HG02571 (cell line): ENCODE results near the gene IFT81.
"Not testable (repeated sequence)": the region's sequence is repeated elsewhere in the genome, so short reads cannot be mapped to it uniquely, and the experiment has no call there.

Source experiments
- ATAC-seq: cut with Tn5 transposase; IDR thresholded peaks from one replicate; pipeline ENCODE4 v1.9.1; 2021; ENCODE audit warnings: mild to moderate bottlenecking, moderate library complexity; ENCODE audit not compliant: unreplicated experiment

The IFT81 gene

DNA sequence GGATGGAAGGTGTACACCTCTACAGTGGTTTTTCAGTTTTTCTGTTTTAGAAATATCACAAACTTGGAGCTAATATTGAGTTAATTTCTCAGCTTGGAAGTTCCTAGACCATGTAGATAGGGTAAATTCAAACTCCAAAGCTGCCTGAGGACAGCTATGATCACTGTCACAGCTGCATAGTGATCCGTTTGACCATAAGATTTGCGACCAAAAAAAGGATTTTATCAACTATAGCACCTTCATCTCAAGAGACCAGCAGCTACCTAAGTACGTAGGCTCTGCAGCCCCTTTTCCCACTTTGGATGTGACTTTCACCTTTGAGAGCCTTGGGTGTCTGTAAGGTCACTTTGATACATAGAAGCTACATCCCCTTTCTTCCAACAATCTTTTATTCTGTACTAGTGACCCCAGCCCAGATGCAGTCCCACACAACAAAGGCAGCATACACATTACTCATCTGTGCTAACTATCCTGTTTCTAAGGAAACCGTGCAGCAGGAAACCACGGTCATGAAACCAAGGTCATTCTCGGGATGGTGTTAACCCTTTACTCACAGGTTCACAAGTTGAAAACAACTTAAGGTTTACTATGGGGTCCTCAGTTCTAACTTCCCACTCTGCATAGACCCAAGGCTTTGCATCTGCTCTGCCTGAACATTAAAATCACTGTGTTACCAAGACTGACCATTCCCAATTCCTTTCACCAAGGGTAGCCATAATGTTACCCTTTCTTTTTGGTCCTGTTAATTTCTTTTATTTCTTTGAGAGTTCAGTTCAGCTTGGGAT is 75.4 kb downstream of the IFT81 start:
- ATAC-seq, result no peak

DNA sequence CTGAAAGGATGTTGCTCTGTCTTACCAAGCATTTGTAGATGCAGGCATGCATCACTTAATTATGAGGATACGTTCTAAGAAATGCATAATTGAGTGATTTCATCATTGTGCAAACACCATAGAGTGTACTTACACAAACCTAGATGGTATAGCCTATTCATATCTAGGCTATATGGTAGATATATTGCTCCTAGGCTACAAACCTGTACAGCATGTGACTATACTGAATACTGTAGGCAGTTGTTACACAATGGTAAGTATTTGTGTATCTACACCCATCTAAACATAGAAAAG is 75.9 kb downstream of the IFT81 start:
- ATAC-seq, result no peak

DNA sequence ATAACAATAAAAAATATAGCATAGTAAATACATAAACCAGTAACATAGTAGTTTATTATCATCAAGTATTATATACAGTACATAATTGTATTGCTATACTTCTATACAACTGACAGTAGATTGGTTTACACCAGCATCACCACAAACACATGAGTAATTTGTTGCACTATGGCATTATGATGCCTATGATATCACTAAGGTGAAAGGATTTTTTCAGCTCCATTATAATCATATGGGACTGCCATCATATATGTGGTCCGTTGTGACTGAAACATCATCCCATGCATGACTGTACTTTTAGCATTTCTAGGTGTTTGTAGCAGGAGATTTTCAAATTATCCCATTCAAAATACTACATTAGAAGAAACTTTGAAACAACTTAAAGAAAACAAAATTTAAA is 77.8 kb downstream of the IFT81 start:
- ATAC-seq, result no peak

DNA sequence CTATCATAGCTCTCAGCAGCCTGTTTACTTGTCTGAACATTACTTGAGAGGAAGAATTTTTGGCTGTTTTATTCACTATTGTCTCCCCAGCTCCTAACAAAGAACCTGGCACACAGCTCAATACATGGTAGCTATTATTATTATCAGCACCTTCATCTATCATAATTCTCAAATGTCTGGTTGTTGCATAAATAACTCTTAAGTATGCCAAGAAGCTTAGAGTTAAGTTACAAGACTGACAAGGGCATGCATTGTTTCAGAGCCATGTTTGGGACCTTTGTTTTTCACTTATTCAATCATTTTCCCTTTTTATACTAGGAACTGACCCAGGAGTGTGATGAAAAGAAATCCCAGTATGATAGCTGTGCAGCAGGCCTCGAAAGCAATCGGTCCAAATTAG is 79.4 kb downstream of the IFT81 start:
- no peak for ATAC-seq

DNA sequence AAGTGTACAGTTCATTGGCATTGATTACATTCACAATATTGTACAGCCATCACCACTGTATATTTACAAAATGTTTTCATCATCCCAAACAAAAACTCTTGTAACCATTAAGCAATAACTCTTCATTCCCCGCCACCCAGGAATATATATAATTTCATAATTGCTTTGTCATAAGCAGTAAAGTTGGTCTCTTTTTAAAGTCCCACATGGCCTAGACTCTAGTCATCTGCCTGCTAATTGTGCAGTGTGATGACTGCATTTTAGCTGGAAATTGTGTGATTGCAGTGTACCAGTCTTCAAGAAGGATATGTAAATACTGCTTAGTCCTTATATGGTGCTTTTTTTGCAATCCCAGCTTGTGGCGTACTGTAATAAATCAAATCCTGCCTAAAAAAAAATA is 81.8 kb downstream of the IFT81 start:
- ATAC-seq, result no peak

DNA sequence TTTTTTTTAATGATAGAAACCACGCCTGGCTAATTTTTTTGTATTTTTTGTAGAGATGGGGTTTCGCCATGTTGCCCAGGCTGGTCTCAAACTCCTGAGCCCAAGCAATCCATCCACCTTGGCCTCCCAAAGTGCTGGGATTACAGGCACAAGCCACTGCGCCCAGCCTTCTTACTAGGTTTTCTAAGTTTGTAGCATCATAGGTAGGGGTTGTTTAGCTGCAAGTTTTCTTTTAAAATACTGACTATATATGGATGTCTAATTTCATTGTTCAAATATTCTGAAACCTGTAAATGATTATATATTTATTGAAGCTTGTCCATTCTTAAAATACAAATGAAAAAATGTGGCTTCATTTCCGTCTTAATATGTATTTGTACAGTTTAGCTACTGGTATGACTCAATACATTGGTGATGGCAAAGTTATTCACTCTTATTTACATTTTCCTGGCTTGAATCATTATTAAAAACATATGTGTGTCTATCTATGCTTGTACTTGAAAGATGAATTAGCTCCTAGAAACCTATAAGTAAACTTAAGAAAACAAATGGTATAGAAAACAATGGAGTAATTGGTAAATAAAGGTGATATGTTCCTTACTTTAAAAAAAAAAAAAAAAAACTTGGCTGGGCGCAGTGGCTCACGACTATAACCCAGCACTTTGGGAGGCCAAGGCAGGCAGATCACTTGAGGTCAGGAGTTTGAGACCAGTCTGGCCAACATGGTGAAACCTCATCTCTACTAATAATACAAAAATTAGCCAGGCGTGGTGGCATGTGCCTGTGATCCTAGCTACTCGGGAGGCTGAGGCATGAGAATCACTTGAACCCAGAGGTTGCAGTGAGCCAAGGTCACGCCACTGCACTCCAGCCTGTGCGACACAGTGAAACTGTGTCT is 87.7 kb downstream of the IFT81 start:
- not testable (repeated sequence) for ATAC-seq

DNA sequence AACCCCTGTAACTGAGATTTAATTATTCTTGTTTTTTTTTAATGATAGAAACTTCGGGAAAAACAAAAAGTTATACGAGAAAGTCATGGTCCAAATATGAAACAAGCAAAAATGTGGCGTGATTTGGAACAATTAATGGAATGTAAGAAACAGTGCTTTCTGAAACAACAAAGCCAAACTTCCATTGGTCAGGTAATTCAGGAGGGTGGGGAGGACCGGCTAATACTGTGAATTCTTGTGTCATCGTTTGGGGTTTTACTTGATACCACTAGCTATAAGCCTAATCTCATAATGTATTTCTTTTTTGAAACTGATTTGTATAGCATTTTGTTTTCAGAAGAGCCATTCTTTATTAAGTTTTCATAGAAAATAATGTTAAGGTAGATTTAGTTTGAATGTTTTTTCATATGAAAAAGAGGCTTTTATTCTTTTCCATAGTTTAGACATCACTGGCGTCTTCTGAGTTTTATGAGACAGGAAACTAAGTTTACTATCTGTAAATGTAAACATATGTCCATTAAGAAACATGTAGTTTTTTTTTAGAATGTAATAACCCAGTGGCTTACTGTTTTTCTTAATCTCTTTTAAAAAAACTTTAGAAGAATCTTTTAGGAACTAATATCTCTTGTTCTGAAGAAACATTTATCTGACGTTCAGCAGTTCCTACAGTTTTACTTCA is 94.0 kb downstream of the IFT81 start:
- ATAC-seq, result no peak

DNA sequence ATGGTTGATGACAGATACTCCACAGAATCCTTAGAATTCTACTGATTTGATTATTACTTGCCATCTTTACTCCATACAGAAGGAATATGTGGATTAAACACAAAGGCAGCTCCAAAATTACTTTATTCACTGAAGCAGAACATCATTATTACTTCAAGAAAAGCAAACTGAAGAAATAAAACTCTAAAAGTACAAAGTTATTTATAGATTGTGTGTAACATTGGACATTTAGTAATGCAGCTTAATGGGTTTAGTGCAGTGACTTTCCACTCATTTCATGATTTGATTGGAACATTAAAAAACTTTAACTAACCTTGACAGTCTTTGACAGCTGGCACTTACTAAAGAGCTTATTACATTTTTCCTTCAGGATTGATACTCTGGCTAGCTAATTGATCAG is 97.9 kb downstream of the IFT81 start:
- no peak for ATAC-seq

DNA sequence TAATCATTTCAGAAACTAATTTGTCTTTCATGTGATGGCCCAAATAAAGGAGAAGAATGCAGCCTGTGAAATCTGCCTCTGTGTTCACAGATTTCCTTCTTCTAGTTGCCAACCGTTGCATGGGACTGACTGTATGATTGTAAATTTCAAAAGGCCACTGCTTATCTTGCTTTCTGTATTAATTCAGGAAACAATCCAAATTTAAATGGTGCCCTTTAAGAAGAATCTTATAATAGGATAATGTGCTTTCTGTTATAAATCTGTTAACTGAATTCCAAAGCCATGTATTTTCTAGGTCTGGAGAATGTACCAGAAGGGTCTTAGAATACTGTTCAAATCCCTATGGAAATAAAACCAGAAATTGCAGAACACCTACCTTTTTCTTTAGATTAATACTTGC is 98.3 kb downstream of the IFT81 start:
- ATAC-seq, result no peak

DNA sequence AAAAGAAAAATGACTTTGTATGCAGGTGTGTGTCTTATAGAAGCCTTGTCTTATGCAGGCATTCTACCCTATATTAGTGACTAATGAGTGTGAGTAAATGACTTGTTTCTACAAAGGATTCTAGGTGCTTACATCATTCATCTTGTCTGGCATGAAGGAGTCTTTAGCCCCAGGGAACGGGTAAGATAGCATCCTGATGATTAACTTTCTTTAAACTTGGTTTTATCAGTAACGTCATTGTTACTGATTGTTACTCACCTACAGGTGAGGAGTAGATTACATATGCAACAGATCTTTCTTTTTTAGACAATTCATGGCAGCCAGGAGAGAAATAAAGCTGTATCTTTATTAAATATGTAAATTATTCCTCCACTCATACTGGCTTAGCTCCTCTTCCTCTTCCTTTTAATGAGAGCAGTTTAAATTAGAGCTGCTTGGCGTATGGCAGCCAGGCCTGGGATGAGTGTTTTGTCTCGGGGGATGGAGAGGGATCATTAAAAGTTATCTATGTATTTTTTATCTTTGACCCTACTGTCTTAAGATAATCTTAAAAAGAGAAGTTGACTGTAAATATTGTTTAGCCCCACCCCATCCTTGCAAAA is 99.7 kb downstream of the IFT81 start:
- no peak for ATAC-seq

DNA sequence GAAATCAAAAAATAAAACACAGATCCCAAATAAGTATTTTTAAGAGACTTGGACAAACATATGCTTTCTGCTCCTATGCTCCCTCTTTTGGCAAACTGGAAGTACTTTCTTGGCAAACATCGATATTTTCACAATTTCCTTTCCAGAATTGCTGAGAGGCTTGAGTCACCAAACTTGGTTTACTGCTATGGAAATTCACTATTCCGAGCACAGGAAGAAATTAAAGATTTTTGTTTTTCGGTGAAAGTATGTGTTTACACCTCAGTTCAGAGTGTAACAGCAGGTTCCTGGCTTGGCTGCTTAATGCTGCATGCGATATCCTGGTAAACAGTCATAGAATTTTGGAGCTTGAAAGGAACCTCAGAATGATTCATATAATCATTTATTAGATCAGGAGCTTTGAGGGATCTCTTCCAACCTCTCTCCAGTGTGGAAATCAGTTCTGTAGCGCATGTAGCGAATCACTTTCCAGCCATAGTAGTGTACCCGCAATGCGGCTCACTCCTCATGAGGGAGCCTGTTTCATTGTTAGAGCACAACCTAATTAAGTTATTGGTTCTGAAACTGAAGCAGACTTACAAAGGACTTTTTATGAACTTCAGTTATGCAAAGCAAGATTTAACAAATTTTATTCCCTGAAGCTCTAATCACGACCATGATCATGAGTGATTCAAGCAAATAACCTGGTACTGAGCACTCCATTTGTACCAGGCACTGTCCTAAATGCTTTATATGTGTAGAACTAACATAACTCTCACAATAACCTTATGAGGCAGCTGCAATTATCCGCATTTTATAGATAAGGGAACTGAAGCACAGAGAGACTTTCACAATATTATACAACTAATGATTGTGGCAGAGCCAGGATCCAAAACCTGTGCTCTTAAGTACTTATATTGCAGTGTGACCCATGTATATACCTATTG is 100.5 kb downstream of the IFT81 start:
- no peak for ATAC-seq

DNA sequence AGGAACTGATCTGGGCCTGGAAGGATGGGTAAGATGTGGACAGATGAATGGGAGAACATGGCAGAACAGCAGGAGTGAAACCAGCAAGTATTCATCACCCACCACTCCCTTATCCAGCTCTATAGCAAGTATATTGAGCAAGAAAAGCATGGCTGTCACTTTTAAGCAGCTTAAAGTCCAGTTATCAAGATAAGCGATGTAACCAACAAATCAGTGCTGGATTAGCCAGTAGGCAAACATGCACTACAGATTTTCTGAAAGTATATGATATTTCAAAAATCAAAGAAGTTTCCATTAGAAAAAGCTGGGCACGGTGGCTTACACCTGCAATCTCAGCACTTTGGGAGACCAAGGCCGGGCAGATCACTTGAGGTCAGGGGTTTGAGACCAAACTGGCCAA is 103.0 kb downstream of the IFT81 start:
- no peak for ATAC-seq

DNA sequence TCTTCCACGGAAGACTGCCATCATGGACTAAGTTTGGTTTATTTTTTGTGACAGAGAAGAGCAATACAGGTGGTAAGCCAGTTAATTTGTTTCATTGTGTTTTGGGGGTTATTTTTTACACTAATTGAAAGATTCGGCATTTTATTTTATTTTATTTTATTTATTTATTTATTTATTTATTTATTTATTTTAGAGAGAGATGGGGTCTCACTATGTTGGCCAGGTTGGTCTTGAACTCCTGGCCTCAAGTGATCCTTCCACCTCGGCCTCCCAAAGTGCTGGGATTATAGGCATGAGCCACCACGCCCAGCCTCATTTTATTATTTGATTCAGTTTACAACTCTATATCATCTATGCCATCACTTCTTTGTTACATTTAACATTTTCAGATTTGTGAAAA is 104.2 kb downstream of the IFT81 start:
- not testable (repeated sequence) for ATAC-seq

DNA sequence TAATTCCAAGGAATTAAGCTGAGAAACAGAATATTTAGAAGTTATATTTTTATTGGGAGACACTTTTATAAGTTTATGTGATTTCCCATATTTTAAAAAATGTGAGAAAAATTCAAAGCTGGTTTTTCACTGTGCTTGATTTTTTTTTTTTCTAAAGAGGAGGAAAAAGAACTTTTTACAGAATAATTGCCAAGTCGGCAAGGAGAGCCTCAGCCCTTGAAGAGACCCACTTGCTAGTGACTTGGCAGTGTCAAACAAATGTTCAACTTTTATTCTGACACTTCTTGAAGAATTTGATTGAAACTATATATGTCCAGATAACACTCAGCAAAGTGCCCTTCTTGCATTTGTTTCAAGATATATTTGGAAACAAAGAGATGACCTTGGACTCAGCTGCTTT is 104.6 kb downstream of the IFT81 start:
- ATAC-seq, result no peak

DNA sequence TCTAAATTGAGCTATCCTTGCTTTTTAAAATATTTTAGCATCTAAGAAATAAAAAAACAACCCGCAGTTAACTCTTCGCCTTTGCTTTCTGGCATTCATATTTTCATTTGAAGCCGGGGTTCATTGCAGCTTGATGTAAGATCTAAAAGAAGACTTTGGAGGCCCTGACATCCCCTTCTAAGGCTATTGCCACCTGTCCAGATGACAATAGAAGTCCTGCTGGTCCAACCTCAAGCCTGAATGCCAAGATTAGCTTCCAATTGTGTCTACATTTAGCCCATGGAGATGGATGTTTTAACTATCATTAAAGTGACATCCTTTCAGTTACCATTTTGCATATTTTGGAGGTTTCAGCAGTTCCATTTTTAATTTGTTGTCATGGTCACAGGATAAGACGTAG is 105.3 kb downstream of the IFT81 start:
- no peak for ATAC-seq

DNA sequence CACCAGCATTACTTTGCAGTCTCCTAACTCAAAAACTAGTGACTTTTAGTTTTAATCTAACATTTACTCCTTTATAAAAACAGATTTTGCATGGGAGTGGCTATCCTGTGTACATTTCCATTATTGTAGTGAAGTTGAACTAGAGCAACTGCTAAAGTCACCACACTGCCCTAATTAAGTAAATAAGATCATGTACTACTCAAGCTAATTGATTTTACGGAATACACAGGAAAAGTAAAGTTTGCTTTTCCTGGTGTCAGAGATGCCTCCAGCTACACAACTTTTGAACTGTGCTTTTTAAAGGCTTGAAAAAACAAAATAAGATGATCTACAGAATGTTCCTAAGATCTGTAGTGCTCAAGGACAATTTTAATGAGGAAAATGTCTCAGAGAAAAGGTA is 106.5 kb downstream of the IFT81 start:
- no peak for ATAC-seq

DNA sequence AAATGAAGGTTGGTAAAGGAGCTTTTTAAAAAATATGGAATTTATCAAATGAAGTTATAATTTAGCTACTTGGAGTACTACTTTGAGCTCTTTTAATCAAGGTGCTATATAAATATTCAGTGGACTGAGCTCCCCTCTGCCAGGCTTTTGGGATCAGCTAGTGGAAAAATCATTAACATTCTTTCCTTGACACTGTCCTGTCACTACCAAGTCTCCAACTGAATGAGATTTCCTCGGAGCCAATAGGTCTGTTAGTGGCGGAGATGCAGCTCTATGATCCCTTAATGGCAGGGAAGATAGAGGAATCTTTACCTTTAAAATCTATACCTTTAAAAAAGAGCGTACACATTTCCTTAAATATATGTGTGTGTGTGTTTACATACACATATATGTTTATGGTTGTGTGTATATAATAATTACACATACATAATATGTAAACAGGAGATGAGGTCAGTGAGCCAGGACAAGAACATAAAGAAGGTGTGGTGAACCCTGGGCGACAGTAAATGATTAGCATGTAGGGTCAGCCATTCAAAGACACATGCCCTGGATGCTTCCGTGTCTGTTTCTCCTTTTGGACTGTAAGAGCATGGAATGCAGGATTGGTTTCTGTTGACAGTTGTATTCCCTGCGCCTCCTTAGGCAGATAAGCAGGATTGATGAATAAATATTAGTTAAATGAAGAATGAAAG is 109.2 kb downstream of the IFT81 start:
- no peak for ATAC-seq

DNA sequence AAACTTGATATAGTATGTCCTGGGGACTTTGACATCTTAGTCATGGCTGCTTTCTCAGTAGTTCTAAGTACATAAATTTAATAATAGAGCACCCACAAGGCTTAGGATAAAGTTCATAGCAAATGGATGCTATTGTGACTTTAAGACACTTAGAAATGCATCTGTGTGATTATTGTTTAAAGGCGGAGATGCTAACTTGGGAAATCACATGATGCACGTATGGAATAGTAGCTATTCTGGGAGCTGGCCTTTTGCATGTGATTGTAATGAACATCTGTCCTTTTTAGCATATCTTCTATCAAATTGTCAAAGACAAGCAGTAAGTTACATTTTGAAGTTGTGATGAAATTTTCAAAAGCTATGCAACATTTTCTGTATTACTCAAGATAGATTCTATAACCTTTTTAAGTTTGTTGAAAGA is 110.2 kb downstream of the IFT81 start:
- no peak for ATAC-seq

DNA sequence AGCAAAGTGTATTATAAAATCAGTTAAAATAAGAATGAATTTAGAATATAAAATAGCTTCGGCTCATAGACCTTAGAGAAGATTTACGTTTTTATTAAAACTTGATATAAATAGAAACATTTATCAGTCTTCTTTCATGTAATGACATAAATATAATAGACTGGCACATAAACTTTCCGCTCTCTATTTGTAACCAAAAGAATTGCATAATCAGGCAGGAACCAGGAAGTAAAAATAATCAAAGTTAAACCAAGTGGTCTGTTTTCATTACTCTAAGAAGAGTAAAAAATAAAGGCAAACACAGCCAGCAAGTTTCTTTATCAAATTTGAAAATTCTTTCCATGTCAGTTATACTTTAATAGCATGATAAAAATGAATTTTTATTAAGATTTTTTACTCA is 110.6 kb downstream of the IFT81 start:
- no peak for ATAC-seq

DNA sequence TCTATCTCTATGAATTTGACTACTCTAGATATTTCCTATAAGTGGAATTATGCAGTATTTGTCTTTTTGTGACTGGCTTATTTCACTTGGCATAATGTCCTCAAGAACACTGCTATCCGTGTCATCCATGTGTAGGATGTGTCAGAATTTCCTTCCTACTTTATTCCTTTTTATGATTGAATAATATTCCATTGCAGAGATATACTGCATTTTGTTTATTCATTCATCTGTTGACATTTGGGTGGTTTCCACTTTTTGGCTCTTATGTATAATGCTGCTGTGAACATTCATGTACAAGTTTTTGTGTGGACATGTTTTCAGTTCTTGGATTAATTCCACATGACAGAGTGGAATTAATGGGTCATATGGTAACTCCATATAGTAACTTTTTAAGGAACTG is 111.2 kb downstream of the IFT81 start:
- no peak for ATAC-seq
